ENCODE results near the gene HOXC12. TPM values are rescaled to one million over a fixed set of nuclear protein-coding genes. Genes with fewer than 3 reads are reported as not detected.

The HOXC12 gene
- total RNA-seq, 1 donor from 2014 or later: not detected

GRCh38 chr12:54001283-54002187 is 46.8 kb downstream of the HOXC12 start:
- no peak for DNase-seq (ENCODE audit: extremely low spot score, unreplicated experiment)
- Mint-ChIP-seq H3K4me3 (no peak overlapping the region), H3K36me3 (no peaks in the 10 kb centered on the region), H3K9me3 (no peaks in the 10 kb centered on the region), H3K27ac (no peak overlapping the region), H3K4me1 (ENCODE audit: unreplicated experiment) (peaks cover 19% of the 10 kb centered on the region), H3K27me3 (peaks cover 100% of the 10 kb centered on the region)
- no peak for TF ChIP-seq CTCF (conservative IDR thresholded peaks at IDR 0.05)

DNA sequence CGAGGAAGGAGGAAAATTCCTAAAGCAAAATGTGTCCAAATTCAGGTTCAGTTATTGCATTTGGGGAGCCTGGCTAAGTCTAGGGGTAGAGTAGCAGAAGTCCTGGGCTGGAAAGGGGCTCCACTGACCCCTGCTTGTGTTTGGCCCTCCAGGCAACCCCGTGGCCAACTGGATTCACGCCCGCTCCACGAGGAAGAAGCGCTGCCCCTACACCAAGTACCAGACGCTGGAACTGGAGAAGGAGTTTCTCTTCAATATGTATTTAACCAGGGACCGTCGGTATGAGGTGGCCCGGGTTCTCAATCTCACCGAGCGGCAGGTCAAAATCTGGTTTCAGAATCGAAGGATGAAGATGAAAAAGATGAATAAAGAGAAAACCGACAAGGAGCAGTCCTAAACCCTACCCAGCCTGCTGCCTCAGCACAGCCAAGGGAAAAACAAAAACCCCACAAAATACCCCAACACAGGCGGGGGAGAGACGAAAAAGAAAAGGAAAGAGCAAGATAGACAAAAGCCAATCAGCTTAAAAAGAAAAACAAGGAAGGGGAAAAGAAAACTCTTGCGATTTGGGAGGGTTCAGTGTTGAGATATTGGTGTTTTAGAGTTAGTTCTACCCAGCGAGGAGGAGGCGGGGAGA is 47.7 kb downstream of the HOXC12 start:
- H3K9me3 Mint-ChIP-seq: no peaks in the 10 kb centered on the region
- no peak overlapping the region for H3K27ac Mint-ChIP-seq

GRCh38 chr12:54002915-54003389 is 48.2 kb downstream of the HOXC12 start:
- peaks cover 100% of the 10 kb centered on the region for H3K27me3 Mint-ChIP-seq
- no peak overlapping the region for H3K27ac Mint-ChIP-seq
- no peak overlapping the region for H3K4me3 Mint-ChIP-seq
- H3K9me3 Mint-ChIP-seq: no peaks in the 10 kb centered on the region
- TF ChIP-seq CTCF (conservative IDR thresholded peaks at IDR 0.05): no peak
- no peaks in the 10 kb centered on the region for H3K36me3 Mint-ChIP-seq
- no peak for DNase-seq (ENCODE audit: extremely low spot score, unreplicated experiment)
- peaks cover 19% of the 10 kb centered on the region for H3K4me1 Mint-ChIP-seq (ENCODE audit: unreplicated experiment)

More for the DNA sequence above, 47.7 kb downstream of the HOXC12 start:
- no peak for DNase-seq (ENCODE audit: extremely low spot score, unreplicated experiment)
- peaks cover 19% of the 10 kb centered on the region for H3K4me1 Mint-ChIP-seq (ENCODE audit: unreplicated experiment)
- H3K27me3 Mint-ChIP-seq: peaks cover 100% of the 10 kb centered on the region
- H3K4me3 Mint-ChIP-seq: no peak overlapping the region
- H3K36me3 Mint-ChIP-seq: no peaks in the 10 kb centered on the region
- TF ChIP-seq CTCF (conservative IDR thresholded peaks at IDR 0.05): no peak

GRCh38 chr12:54003625-54004024 is 48.9 kb downstream of the HOXC12 start:
- H3K9me3 Mint-ChIP-seq: no peaks in the 10 kb centered on the region
- H3K27ac Mint-ChIP-seq: no peak overlapping the region
- peaks cover 100% of the 10 kb centered on the region for H3K27me3 Mint-ChIP-seq
- H3K4me3 Mint-ChIP-seq: no peak overlapping the region
- H3K4me1 Mint-ChIP-seq (ENCODE audit: unreplicated experiment): peaks cover 19% of the 10 kb centered on the region
- TF ChIP-seq CTCF (conservative IDR thresholded peaks at IDR 0.05): no peak
- no peaks in the 10 kb centered on the region for H3K36me3 Mint-ChIP-seq
- no peak for DNase-seq (ENCODE audit: extremely low spot score, unreplicated experiment)

DNA sequence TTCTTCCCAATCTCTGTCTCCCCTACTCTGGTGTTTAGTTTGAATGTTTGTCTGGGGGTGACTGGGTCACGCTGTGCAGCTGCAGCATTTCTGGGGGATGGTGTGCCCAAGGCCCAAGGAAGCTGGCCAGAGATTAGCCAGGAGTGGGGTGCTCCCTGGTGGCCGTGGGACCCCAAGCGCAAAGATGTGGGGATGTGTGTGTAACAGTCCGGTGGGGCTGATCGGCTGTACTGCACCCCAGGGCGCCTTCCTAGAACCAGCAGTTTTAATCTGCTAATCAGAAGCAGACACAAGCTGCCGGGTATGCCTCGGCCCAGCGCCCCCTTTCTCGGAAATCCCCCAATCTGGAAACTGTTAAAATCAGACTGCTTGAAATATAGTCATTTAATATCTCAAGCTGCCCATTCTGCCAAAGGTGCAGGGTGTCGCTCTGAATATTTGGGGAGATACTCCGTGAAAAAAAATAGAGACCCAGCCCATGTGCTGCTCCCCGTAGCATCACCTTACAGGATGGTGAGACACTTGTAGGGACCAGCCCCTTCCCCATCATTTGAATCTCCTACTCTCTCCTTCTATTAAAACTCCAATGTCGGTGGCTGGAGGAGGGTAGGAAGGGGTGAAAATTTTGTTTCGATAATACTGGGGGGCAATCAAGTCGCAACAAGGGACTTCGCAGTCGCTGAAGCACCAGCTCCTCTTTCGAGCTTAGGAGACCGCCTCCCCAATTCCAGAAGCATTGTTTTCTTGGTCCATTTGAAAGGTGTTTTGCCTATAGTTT is 49.5 kb downstream of the HOXC12 start:
- no peak for TF ChIP-seq CTCF (conservative IDR thresholded peaks at IDR 0.05)
- Mint-ChIP-seq H3K4me1 (ENCODE audit: unreplicated experiment) (peaks cover 19% of the 10 kb centered on the region), H3K36me3 (no peaks in the 10 kb centered on the region), H3K27me3 (peaks cover 99% of the 10 kb centered on the region), H3K4me3 (no peak overlapping the region), H3K9me3 (no peaks in the 10 kb centered on the region), H3K27ac (no peak overlapping the region)
- no peak for DNase-seq (ENCODE audit: extremely low spot score, unreplicated experiment)

Data from type B pancreatic cell (in vitro differentiated cells).